B cell (primary cell): ENCODE measurements around the gene HINFP. TPM values are rescaled to one million over a fixed set of nuclear protein-coding genes. Genes with fewer than 3 reads are reported as not detected.

ENCODE experiments used
- ATAC-seq: fragments of 200-7000 bp; cut with Tn5 transposase; one replicate; pipeline ENCODE4 v1.10.0; 2021; ENCODE audit warnings: low read depth, mild to moderate bottlenecking, moderate number of reproducible peaks, moderate library complexity
- CTCF ChIA-PET: fragments of 350-600 bp; sonication (Branson Sonifier 250); formaldehyde crosslinking; loops from one replicate; lab custom pipeline; 2021; ENCODE audit warnings: antibody characterized with exemption, inconsistent platforms; lab: Charles Lee
- POLR2A ChIA-PET: fragments of 350-600 bp; sonication (Branson Sonifier 250); formaldehyde crosslinking; loops from one replicate; lab custom pipeline; 2021; ENCODE audit warnings: antibody characterized with exemption; lab: Charles Lee
- DNase-seq: peaks from one replicate; pipeline ENCODE4 v3.0.0; 2013
- H2AFZ ChIP-seq: 2 replicates; pipeline ENCODE4 v1.6.1; 2012; ENCODE audit warnings: mild to moderate bottlenecking, low read depth, low read length; ENCODE audit not compliant: insufficient read depth, poor library complexity, severe bottlenecking
- H3K27ac ChIP-seq, 2 donors: 1 replicate in 1 of 2; 2 replicates in 1 of 2; pipeline ENCODE4 v1.5.1; 2012 to 2013; ENCODE audit warnings: low read length in 2 of 2, mild to moderate bottlenecking in 2 of 2, moderate library complexity in 1 of 2
- H3K27me3 ChIP-seq, 4 experiments: fragments of 200-600 bp in 1 of 4; sonication (generic) in 1 of 4; replicated peaks in 1 of 4; 1 replicate in 2 of 4; 2 replicates in 2 of 4; pipeline versions ENCODE4 v1.6.1 to v1.7.0; 2013 to 2016; ENCODE audit warnings: low read length in 3 of 4, mild to moderate bottlenecking in 2 of 4, mixed read lengths in 1 of 4, moderate library complexity in 1 of 4; ENCODE audit not compliant: insufficient read depth in 4 of 4, control insufficient read depth in 3 of 4; ENCODE audit errors: control extremely low read depth in 1 of 4
- H3K36me3 ChIP-seq, 2 experiments: replicated peaks in 1 of 2; 1 replicate in 1 of 2; 2 replicates in 1 of 2; pipeline versions ENCODE4 v1.6.1 to v1.7.1; 2013; ENCODE audit warnings: low read length in 1 of 2; ENCODE audit not compliant: insufficient read depth in 2 of 2, control insufficient read depth in 1 of 2; ENCODE audit errors: control extremely low read depth in 1 of 2, extremely low read depth in 1 of 2
- H3K4me1 ChIP-seq, 2 donors: fragments of 200-600 bp in 1 of 2; sonication (generic) in 1 of 2; 1 replicate in 1 of 2; 2 replicates in 1 of 2; pipeline versions ENCODE4 v1.5.1 to v1.6.1; 2013 to 2017; ENCODE audit warnings: low read length in 2 of 2; ENCODE audit not compliant: control insufficient read depth in 2 of 2, insufficient read depth in 2 of 2
- H3K4me2 ChIP-seq: replicated peaks from 2 replicates; pipeline ENCODE3; 2012; ENCODE audit warnings: mild to moderate bottlenecking, low read depth, low read length; ENCODE audit not compliant: poor library complexity, severe bottlenecking
- H3K4me3 ChIP-seq, 5 experiments: fragments of 200-600 bp in 1 of 5; sonication (generic) in 1 of 5; 1 replicate in 3 of 5; 2 replicates in 2 of 5; pipeline versions ENCODE4 v1.5.1 to v1.7.0; 2011 to 2016; ENCODE audit warnings: low read length in 4 of 5, mild to moderate bottlenecking in 4 of 5, low read depth in 2 of 5, control low read depth in 1 of 5, moderate library complexity in 1 of 5; ENCODE audit not compliant: insufficient read depth in 1 of 5; ENCODE audit errors: control extremely low read depth in 1 of 5, extremely low read depth in 1 of 5
- H3K79me2 ChIP-seq: fragments of 200-600 bp; sonication (generic); one replicate; pipeline ENCODE4 v1.6.0; 2016; ENCODE audit warnings: low read length; ENCODE audit not compliant: control insufficient read depth, insufficient read depth
- H3K9ac ChIP-seq: fragments of 200-600 bp; sonication (generic); 2 replicates; pipeline ENCODE4 v1.6.1; 2017; ENCODE audit warnings: mild to moderate bottlenecking, low read length, moderate library complexity
- H3K9me3 ChIP-seq, 3 donors: one replicate each; pipeline versions ENCODE4 v1.6.1 to v1.7.1; 2013; ENCODE audit warnings: low read length in 2 of 3; ENCODE audit not compliant: control insufficient read depth in 2 of 3, insufficient read depth in 1 of 3; ENCODE audit errors: control extremely low read depth in 1 of 3
- H4K20me1 ChIP-seq: 2 replicates; pipeline ENCODE4 v1.6.0; 2012; ENCODE audit warnings: mild to moderate bottlenecking, low read length; ENCODE audit not compliant: insufficient read depth, control insufficient read depth, poor library complexity, severe bottlenecking
- H3K27ac Mint-ChIP-seq: one replicate; pipeline ENCODE4 v1.8.0; 2021; ENCODE audit warnings: mixed read lengths
- H3K27me3 Mint-ChIP-seq: one replicate; pipeline ENCODE4 v1.8.0; 2021; ENCODE audit warnings: mixed read lengths
- H3K4me1 Mint-ChIP-seq: one replicate; pipeline ENCODE4 v1.8.0; 2021; ENCODE audit warnings: mixed read lengths
- H3K4me3 Mint-ChIP-seq: one replicate; pipeline ENCODE4 v1.8.0; 2021; ENCODE audit warnings: mixed read lengths
- H3K9me3 Mint-ChIP-seq: one replicate; pipeline ENCODE4 v1.8.0; 2022; ENCODE audit warnings: mixed read lengths; ENCODE audit not compliant: insufficient read depth
- CTCF ChIP-seq: fragments of 200-600 bp; IDR thresholded peaks from one replicate; pipeline ENCODE4 v1.8.0; 2022; ENCODE audit warnings: antibody characterized with exemption, mild to moderate bottlenecking
- EZH2 ChIP-seq: IDR thresholded peaks from 2 replicates; pipeline ENCODE4 v1.6.1; 2012; ENCODE audit warnings: borderline replicate concordance, low read depth, mild to moderate bottlenecking, moderate library complexity, low read length; ENCODE audit not compliant: insufficient read depth, poor library complexity, severe bottlenecking
- WGBS: methylation state at CpG from one replicate; pipeline ENCODE4 v1.1.5; 2013; ENCODE audit warnings: missing lambda C conversion rate; ENCODE audit not compliant: insufficient coverage; 5-methylcytosine and 5-hydroxymethylcytosine counted together
- intact Hi-C: fragments of 100-400 bp; cut with micrococcal nuclease; formaldehyde crosslinking; loops from one replicate; pipeline ENCODE4 v1.10.0; 2022
- polyA plus RNA-seq: library from polyadenylated mRNA; depleted of rRNA; stranded (reverse); fragments of >200 nt; gene quantifications from 2 replicates; pipeline ENCODE4 v1.2.3, GENCODE V29; 2012
- total RNA-seq, 2 donors: library from RNA; stranded (reverse); fragments of 120-200 nt in 1 of 2; gene quantifications; 1 replicate in 1 of 2; 2 replicates in 1 of 2; pipeline versions ENCODE4 v1.2.3 to v1.2.4, GENCODE V29; 2013 to 2022

The HINFP gene
- total and polyA plus RNA-seq, 2 donors (not counting 1 experiment from before 2014, with no cell fraction given), result 60.6 to 78.7 TPM

- CTCF ChIA-PET, result no interaction called here
- intact Hi-C loops, result no loop called here
- Histone ChIP-seq H3K27me3 (no peaks in the 10 kb centered on the region), H3K4me2 (no peak overlapping the region), H4K20me1 (peaks cover 10% of the 10 kb centered on the region), H3K9me3 (no peaks in the 10 kb centered on the region), H2AFZ (no peak overlapping the region), H3K4me3 (no peak overlapping the region), H3K4me1 (peaks cover 10 to 13% of the 10 kb centered on the region in 2 donors), H3K9ac (no peak overlapping the region), H3K79me2 (peaks cover 64% of the 10 kb centered on the region), H3K36me3 (peaks cover 0 to 37% of the 10 kb centered on the region in 2 experiments), H3K27ac (no peak overlapping the region)
- Mint-ChIP-seq H3K4me1 (peaks cover 25% of the 10 kb centered on the region), H3K9me3 (no peaks in the 10 kb centered on the region), H3K4me3 (no peak overlapping the region), H3K27me3 (no peaks in the 10 kb centered on the region), H3K27ac (no peak overlapping the region)
- POLR2A ChIA-PET, result no interaction called here
- DNase-seq (no peak), ATAC-seq (no peak)
- no peak for TF ChIP-seq CTCF
- no peak for TF ChIP-seq EZH2
- WGBS, result no CpG with 5 or more reads among the region's 6 CpGs
Observed at GRCh38 chr11:119125821-119126220, 4.4 kb downstream of the HINFP start.

GRCh38 chr11:119126675-119127268 is 5.4 kb downstream of the HINFP start:
- Mint-ChIP-seq H3K4me3 (no peak overlapping the region), H3K27ac (no peak overlapping the region)
- CTCF ChIA-PET, result no interaction called here

More at GRCh38 chr11:119126675-119127268, 5.4 kb downstream of the HINFP start:
- no peak overlapping the region for H2AFZ ChIP-seq
- no peak overlapping the region for H3K9ac ChIP-seq
- Mint-ChIP-seq H3K27me3 (no peaks in the 10 kb centered on the region), H3K4me1 (peaks cover 19% of the 10 kb centered on the region), H3K9me3 (no peaks in the 10 kb centered on the region)
- no peak for ATAC-seq
- intact Hi-C loops, result no loop called here
- DNase-seq, result no peak
- 78% methylated on average over 3 of the region's 5 CpGs for WGBS
- no peaks in the 10 kb centered on the region for H3K27me3 ChIP-seq
- no peak overlapping the region for H3K4me2 ChIP-seq
- TF ChIP-seq CTCF (no peak), EZH2 (no peak)
- H3K79me2 ChIP-seq, result peaks cover 68% of the 10 kb centered on the region
- peaks cover 9 to 10% of the 10 kb centered on the region in 2 donors for H3K4me1 ChIP-seq
- H4K20me1 ChIP-seq, result peaks cover 7% of the 10 kb centered on the region
- H3K27ac ChIP-seq, result no peak overlapping the region
- H3K4me3 ChIP-seq, result no peak overlapping the region
- H3K9me3 ChIP-seq, result no peaks in the 10 kb centered on the region
- POLR2A ChIA-PET, result interaction anchor here (0.6 to 0.7 kb wide), 3 partner anchors 15 to 174 kb away, joined by 3 to 7 read pairs (median 5); no protein-coding TSS in a partner anchor
- peaks cover 0 to 46% of the 10 kb centered on the region in 2 experiments for H3K36me3 ChIP-seq
